AG10803 (cell line): ENCODE data around the gene LMCD1.

Source experiments
- DNase-seq: peaks from one replicate; pipeline ENCODE4 v3.0.0; 2010; ENCODE audit warnings: low read depth
- H3K4me3 ChIP-seq: 2 replicates; pipeline ENCODE4 v1.5.1; 2011; ENCODE audit warnings: mild to moderate bottlenecking, low read length, control low read depth
- CTCF ChIP-seq: conservative IDR thresholded peaks from 2 replicates; pipeline ENCODE4 v1.5.1; 2011; ENCODE audit warnings: mild to moderate bottlenecking, low read length, control low read depth, inconsistent platforms

The LMCD1 gene

DNA sequence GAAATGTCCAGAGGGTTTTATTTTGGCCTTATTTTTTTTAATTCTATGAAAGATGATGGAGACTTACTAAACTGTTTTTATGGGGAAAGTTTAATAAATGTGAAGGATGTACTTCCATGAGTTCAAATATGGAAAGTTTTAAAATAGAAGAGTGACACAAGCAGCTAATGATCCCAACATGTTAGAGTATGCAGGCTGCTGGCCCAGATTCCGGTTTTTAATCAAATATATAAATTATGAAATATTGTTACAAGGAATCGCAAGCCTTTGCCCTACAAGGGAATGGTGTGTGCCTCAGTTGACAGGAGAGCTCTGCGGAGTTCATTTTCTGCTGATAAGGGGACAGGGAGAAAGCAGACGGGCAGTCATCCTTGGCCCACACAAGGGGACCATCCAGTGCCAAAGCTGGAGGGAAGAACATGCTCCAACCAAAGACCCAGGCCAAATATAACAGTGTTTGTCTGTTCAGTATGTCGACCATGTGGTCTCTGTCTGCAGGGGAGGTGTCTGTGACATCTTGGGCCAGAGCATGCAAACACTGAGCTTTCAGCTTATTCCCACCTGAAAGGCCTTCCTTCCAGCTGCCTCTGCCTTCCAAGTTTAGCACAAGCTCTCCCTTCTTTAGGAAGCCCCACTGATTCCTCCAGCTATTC lies 73.2 kb downstream of the LMCD1 start:
- no peak for DNase-seq
- no peak for TF ChIP-seq CTCF
- H3K4me3 ChIP-seq: no peak overlapping the region

DNA sequence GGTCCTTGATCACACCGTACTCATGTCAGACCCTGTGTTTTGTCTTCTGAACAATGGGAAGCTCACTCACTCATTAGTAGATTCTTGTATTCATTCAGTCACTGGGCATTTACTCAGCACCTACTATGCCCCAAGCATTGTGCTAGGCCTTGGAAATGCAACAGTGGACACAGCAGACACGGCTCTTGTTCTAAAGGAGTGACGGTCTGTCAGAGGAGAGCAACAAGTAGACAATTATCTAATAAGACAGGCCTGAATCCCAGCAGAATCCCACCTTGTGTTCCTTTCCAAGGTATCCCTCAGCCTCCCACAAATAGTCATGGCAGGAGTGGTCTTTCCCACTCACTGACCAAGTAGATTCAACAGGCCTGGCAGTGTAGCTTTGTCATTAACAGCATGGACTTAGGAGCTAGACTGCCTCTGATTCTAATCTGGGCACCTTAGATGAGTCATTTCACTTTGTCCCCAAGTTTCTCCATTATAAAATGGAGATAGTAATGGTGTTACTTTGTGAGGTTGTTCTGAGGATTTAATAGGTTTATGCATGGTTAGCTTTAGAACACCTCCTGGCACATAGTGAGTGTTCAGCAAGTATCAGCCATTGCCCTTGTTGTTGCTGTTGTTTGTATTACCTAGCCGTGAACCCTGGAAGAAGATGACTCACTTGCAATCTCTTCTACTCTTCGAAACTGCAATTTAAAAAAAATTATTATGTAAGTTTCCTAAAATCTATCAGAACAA lies 73.9 kb downstream of the LMCD1 start:
- H3K4me3 ChIP-seq: no peak overlapping the region
- no peak for DNase-seq
- no peak for TF ChIP-seq CTCF

DNA sequence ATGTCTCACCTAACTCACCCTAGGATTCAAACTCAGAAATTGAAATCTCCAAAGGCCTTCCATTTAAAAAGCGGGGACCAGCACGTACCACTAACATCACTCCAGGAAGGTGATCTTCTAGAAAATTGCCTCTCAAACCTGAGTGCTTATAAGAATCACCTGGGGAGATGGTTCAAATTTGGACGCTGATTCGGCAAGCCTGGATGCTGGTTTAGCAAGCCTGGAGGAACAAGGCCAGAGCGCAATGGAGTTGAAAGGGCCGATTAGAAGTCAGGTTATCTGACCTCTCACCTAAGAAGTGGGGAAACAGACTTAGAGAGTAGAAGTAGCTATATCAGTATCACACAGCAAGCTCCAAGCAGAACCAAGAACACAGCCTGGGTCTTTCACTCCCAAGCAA lies 74.8 kb downstream of the LMCD1 start:
- DNase-seq: no peak
- H3K4me3 ChIP-seq: no peak overlapping the region
- no peak for TF ChIP-seq CTCF

- no peak for TF ChIP-seq CTCF
- DNase-seq: peak; percentile 71
- no peak overlapping the region for H3K4me3 ChIP-seq
Measured at GRCh38 chr3:8576841-8577571, 75.4 kb downstream of the LMCD1 start.

- no peak for TF ChIP-seq CTCF
- DNase-seq: no peak
- H3K4me3 ChIP-seq: no peak overlapping the region
Measured at GRCh38 chr3:8578282-8578681, 76.7 kb downstream of the LMCD1 start.

DNA sequence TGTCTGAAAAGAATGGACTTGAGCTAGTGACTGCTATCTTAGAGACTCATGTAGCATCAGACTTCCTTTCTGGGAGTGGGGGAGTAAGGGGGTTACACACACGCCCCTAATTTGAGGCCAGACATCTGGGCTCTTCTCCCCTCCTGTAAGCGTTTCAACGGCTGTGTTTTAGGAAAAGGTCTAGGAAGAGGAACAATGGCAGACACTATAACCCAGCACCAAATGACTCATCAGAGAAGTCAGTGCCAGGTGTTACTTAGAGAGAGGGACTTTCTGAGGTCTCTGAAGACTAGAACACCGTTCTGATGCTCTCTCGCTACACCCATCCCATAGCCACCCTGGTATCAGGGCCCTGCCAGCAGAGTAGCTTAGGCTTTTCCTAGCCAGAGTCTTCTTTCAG lies 77.5 kb downstream of the LMCD1 start:
- no peak for DNase-seq
- no peak overlapping the region for H3K4me3 ChIP-seq
- no peak for TF ChIP-seq CTCF
